HG03139 (cell line): ENCODE measurements around the gene LITAF.
"Not testable (repeated sequence)": the region's sequence is repeated elsewhere in the genome, so short reads cannot be mapped to it uniquely, and the experiment has no call there.

Experiments
- ATAC-seq: cut with Tn5 transposase; IDR thresholded peaks from one replicate; pipeline ENCODE4 v1.9.1; 2021; ENCODE audit not compliant: unreplicated experiment

The LITAF gene

DNA sequence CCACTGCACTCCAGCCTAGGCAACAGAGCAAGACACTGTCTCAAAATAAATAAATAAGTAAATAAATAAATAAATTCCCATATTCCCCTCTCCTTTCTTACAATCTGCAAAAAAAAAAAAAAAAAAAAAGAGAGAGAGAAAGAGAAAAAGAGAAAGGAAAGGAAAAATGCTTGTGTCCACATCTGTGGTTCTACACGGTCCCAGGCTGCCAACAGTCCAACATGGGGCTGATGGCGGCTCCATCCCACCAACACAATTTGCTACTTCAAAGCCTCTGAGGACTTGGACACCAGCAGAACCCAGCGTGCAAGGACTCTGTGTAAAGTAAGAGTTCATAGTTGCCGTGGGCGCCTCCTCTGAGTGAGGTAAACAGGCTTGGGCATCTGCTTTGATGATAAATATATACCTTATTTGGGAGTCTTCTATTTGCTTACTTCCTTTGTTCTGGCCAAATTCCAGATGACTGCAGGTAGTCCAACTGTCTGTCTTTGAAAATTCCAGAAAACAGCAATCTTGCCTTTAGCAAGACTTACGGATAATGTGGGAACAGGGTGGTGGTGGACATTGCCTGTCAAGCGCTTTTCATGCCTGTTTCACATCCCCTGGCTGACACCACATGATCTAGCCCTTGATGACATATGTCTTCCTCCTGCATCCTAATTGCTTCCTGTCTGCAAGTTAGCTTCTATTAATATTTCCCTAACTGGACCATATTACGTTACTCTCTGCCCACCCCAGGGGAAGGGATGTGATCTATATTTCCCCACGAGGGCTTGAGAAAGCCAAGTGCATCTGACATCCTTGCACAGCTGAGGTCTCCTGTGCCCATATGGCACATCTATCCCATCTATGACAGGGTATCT, 10.1 kb downstream of the LITAF start:
- peak; percentile 70 for ATAC-seq

DNA sequence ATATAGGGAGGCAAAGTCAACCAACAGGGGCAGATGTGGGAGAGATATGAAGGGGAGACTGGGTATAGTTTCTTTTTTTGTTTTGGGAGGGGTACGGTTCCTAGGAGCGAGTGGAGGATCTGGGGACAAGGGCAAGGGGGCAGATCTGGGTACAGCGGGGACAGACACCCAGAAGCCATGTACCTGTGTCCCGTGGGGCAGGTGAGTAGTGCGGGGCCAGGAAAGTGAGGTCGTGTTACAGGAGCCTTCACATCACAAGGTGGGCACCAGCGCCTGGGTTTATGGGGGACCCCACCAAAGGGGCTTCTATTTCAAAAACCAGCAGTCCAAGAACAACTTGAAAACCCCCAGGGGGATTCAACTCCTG, 11.5 kb downstream of the LITAF start:
- no peak for ATAC-seq

DNA sequence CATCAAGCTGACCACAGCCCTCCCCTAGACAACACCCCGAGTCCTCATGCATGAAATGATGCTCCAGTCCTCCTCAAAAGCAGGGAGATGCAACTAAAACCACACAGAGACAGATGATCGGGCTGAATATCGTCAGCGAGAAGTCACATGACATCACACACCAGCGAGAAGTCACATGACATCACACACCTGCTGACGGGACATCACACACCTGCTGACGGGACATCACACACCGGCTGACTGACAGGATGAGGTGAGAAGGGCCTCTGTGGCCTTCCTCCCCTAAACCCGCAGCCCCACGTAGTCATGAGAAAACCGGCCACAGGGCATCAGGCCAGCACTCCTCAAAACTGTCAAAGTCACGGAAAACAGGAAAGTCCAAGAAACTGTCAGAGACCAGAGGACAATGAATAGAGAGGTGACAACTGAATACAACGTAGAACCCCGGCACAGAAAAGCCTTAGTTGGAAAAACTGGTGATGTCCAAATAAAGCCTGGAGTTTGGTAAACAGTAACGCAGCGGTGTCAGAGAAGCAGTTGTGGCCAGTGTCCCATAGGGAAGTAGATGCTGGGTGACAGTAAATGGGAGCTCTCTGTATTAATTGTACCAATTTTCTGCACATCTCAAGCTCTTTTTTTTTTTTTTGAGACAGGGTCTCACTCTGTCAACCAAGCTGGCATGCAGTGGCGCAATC, 14.3 kb downstream of the LITAF start:
- ATAC-seq: no peak

DNA sequence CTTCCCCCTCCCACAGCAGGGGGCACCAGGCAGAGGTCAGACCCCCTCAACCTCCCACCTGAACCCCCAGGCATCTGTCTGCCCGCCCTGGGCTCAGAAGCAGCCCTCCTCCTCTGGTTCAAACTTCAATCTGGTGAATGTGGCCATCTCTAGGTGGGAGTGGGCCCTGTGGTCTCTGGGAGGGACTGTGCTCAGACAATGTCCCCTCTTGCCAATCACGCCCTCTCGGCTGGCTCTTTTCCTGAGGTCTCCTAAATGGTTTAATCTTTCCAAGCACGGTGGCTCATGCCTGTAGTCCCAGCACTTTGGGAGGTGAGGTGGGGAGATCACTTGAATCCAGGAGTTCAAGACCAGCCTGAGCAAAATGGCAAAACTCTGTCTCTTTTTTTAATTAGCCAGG, 15.2 kb downstream of the LITAF start:
- no peak for ATAC-seq

DNA sequence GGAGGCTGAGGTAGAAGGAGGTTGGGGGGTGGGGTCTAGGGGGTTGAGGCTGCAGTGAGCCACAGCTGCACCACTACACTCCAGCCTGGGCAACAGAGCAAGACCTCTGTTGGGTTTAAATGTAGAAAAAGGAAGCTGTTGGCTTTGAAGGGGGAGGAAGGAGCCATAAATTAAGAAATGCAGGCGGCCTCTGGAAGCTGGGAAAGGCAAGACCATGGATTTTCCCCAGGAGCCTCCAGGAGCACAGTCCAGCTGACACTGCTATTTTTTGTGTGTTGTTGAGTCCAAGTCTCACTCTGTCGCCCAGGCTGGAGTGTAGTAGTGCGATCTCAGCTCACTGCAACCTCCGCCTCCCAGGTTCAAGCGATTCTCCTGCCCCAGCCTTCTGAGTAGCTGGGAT, 15.9 kb downstream of the LITAF start:
- no peak for ATAC-seq

DNA sequence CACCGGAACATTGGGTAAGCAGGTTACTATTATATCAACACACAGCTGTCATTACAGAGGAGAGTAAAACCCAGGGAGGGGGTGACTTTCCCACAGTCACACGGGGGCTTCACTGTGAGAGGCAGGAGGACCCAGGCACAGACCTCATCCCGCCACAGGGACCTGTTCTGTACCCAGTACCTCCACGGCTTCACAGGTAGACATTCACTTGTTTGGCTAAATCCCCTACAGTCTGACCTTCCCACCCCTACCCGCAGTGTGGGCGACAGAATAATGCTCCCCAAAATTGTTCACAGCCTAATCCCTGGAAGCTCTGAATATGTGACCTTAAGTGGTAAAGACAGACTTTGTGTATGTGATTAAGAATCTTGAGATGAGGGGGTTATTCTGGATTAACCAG, 16.5 kb downstream of the LITAF start:
- ATAC-seq: no peak

DNA sequence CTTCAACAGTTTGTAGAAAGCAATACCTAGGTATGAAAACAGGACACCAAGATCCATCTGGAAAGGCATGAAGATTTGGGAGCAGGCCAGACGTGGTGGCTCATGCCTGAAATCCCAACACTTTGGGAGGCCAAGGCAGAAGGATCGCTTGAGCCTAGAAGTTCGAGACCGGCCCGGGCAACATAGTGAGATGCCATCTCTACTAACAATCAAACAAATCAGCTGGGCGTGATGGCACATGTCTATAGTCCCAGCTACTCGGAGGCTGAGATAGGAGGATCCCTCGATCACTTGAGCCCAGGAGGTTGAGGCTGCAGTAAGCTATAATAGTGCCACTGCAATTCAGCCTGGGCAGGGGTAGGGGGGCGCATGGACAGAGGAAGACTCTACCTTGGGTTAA, 20.3 kb downstream of the LITAF start:
- ATAC-seq: no peak

DNA sequence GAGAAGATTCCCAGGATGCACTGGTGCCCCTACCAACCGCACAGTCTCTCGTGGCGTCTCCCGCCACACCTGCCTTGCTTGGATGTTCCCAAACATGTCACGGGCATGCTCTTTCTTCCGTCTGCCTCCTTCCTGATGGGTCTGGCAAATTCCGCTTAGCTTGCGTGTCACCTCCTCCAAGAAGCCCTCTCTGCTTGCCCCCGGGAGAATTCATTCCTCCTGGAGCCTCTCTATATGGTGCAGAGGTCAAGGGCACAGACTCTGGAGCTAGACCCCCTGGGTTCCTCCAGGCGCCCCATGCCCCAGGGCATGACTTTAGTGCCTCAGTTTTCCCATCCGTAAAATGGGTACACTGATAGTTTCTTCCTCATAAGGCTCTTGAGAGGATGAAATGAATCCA, 21.1 kb downstream of the LITAF start:
- ATAC-seq: no peak

DNA sequence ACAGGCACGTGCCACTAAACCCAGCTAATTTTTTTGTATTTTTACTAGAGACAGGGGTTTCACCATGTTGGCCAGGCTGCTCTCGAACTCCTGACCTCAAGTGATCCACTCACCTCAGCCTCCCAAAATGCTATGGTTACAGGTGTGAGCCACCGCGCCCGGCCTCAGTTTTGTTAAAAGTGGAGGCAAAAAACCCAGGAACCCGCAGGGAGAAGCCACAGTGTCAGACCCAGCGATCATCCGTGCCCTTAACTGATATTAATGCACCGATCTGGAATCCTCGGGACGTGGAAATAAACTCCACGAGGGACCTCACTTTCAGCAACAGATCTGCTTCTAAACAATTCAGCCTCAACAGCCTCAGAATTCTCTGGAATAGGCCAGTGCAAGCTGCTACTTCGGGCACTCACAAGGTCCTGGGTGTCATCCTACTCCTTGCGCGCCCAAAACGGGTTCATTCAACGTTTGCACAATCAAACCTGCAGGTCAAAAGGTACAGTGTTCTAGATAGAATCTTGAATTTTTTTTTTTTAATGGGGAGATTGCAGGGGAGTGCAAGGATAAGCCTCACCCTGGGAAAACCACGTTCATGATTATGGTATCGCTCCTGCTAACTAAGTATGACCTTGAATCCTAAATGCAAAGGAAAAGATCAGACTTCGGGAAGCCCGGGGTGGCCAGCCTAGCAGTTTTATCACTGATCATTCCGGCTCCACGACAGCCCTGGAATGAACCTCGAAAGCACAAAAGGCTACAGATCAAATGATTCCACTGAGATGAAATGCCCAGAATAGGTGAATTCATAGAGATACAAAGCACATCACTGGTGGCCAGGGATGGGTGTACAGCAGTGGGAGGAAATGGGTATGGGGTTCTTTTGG, 22.4 kb downstream of the LITAF start:
- ATAC-seq: no peak

DNA sequence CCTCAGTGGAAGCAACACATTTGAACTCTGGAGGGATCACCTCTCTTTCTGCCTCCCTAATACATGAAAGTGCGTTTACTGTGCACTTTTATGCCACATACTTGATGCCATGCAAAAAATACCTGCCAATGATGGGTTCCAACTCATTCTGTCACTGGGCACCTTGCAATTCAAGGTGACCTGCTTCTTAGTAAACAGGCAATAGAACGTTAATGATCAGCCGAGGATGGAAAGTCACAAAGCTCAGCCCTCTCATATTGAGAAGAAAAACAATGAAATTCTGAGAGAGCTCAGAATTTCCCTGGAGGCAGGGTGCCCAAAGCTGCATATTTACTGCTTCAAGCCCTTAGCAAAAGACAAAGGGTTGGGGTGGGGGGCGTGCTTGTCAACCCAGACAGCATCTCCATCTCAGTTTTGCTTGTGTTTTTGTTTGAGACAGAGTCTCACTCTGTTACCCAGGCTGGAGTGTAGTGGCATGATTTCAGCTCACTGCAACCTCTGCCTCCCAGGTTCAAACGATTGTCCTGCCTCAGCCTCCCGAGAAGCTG, 23.2 kb downstream of the LITAF start:
- ATAC-seq: no peak

DNA sequence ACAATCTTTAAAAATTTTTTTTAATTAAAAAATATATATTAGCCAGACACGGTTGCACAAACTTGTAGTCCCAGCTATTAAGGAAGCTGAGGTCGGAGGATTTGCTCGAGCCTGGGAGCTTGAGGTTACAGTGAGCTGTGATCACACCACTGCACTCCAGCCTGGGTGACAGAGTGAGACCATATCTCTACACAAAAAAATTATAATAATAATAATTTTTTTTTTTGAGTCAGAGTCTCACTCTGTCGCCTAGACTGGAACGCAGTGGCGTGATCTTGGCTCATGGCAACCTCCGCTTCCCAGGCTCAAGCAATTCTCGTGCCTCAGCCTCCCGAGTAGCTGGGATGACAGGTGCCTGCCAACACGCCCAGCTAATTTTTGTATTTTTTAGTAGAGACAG, 23.8 kb downstream of the LITAF start:
- no peak for ATAC-seq

DNA sequence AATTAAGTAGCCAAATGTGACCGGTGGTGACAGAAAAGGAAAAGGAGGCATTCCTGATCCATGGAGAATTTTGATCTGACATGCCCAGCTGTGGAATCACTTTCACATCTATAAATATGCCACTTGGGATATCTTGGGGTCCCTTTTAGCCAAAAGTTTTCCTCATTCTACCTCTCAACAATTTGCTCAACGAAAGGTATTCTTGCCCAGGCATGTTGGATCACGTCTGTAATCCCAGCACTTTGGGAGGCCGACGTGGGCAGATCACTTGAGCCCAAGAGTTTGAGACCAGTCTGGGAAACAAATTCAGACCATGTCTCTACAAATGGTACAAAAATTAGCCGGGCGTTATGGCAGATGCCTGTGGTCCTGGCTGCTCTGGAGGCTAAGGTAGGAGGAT, 24.3 kb downstream of the LITAF start:
- no peak for ATAC-seq

DNA sequence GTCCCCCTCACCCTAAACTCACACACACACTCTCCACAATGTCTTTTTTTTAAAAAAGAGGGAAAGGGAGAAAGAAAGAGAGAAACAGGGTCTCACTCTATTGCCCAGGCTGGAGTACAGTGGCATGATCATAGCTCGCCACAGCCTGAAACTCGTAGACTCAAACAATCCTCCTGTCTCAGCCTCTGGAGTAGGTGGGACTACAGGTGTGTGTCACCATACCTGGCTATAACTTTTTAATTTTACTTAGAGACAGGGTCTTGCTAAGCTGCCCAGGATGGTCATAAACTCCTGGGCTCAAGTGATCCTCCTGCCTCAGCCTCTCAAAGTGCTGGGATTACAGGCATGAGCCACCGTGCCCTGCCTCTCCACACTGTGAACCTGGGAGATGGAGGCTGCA, 24.9 kb downstream of the LITAF start:
- no peak for ATAC-seq

DNA sequence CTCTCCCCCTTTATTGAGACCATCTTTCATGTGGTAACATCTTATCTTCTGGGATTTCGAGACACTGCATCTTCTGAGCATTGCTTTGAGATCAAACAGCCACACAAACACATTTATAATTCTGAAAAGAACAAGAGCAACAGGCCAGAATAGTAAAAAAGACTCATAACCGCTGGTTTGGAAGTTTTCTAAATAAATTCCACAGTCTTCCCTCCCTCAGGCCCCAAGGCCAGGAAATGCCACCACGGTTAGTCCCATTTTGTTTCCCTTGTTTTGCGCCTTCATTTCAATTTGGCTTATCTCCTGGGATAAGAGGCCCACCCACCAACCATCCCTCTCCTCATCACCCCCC, 25.3 kb downstream of the LITAF start:
- ATAC-seq: no peak

DNA sequence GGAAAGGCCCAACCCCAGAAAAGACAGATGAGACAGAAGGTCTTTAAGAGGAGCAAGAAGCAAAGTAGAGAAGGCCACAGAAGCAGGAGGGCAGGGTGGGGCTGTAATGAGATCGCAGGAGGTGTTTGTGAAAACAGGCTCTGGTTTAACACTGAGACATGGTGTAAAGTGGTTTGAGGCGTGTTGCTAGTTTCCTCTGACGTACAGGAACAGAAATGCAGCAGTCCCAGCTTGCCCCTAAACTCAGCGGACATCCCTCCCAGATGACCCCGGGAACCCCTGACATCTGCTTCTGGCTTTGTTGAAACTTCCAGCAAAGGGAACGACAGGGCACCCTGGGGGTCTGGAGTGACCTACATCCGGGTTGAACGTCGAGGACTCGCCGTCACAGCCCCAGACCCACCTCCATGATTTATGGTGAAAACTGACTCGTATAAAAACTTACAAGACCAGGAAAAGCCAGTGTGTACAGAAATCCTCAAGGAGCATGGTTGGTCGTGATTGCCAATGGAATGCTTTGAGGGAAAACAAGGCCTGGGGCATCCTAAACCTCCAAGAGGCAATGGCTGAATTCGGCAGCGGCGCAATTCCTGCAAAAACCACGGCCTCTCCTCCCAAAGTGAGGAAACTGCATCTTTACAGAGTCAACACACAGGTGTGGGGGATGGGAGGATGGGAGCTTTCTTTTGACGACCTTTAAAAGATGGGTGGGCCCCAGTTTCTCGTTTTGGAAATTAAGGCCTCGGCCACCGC, 25.8 kb downstream of the LITAF start:
- no peak for ATAC-seq

DNA sequence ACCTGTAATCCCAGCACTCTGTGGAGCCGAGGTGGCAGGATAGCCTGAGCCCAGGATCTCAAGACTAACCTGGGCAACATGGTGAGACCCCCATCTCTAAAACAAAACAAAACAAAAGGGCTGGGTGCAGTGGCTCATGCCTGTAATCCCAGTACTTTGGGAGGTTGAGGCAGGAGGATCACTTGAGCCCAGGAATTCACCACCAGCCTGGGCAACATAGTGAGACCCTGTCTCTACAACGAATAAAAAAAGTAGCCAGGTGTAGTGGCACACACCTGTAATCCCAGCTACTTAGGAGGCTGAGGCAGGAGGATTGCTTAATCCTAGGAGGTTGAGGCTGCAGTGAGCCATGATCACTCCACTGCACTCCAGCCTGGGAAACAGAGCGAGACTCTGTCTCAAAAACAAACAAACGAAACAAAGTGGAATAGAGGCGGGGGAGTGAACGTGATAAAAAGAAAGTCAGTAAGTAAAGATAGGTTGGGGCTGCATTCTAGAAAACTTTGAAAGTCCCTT, 28.4 kb downstream of the LITAF start:
- not testable (repeated sequence) for ATAC-seq

DNA sequence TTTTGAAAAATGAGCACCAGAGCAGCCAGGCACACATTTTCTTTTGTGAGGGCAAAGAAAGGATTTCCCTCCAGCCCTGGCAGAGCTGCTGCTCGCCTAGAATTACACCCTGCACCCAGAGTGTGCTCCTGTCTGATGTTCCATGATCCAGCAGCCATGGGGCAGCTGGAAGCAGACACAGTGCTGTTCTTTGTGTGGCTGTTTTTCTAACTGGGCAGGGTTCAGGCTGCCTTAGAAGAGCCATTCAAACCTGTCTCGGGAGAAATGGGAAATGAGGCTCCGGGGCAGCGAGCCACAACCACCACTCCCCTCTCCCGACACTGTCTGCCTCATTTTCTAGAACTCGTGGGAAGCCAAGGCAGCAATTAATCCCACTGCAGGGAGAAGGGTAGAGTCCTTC, 28.9 kb downstream of the LITAF start:
- no peak for ATAC-seq

DNA sequence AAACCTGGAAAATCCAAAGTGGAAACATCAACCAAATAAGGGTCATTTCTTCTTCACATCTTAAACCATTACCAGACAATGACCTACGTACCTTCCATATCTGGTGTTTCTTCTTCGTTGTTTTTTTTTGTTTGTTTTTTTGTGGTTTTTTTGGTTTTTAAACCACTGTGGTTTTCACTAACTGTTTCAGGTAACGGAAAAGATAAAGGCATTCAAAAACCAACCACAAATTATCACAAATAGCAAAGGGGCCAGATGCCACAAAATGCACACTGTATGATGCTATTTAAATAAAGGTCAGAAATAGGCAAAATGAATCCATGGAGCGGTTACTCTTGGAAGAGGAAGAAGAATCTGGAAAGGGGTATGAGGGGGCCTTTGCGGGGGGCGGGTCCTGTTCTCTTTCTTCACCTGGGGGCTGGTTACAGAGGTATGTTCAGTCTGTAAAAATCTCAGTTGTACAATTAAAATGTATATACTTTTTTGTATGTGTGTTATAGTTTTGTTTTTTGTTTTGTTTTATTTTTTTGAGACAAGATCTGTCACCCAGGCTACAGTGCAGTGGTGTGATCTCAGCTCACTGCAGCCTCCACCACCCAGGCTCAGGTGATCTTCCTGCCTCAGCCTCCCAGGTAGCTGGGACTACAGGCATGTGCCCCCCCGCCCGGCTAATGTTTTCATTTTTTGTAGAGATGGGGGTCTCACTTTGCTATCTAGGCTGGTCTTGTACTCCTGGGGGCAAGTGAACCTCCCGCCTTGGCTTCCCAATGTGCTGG, 29.6 kb downstream of the LITAF start:
- ATAC-seq: no peak

DNA sequence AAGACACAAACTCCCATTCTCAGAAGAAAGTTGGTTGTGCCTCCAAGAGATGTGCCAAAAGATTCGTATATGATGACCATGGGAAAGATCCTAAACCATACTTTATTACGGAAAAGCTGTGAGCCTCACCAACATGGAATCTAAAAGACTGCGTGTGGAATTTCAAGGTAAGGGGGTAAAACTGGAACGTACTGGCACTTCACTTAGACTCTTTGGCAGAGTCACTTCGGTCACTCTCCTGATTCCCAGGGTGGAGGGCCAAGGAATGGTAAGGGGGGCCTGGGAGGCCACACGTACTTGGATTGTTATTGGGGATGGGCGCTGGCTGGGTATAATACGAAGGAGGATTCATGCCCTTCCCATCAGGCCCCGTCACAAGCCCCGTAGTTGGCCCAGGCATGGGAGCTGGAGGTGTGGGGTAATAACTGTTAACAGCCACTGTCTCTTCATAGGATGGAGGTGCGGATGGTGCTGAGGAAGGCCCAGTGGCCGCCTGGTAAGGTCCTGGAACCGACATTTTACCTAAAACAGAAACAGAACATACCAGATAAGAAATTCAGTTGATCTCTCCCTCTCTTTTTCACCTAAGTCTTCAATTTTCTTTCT, 30.4 kb downstream of the LITAF start:
- no peak for ATAC-seq
